H1 (cell line): ENCODE results near the gene ASAP2. TPM values are rescaled to one million over a fixed set of nuclear protein-coding genes. Genes with fewer than 3 reads are reported as not detected.

ENCODE experiments used
- CTCF ChIA-PET: fragments of 300-600 bp; sonication (Branson Sonifier 250); formaldehyde crosslinking; loops from one replicate; lab custom pipeline; 2021; ENCODE audit not compliant: partially characterized antibody; lab: Charles Lee
- POLR2A ChIA-PET: fragments of 300-600 bp; sonication (Branson Sonifier 250); formaldehyde crosslinking; loops from one replicate; lab custom pipeline; 2021; ENCODE audit warnings: inconsistent platforms; ENCODE audit not compliant: partially characterized antibody; lab: Charles Lee
- DNase-seq, 2 experiments: peaks; one replicate each; pipeline versions ENCODE4 v3.0.0 to v3.0.0-alpha.2; 2010 to 2022; ENCODE audit warnings: low spot score in 2 of 2, low read depth in 1 of 2, mixed read lengths in 1 of 2
- FAIRE-seq: peaks from 2 replicates; lab custom pipeline; 2011; peaks lifted over from hg19 to GRCh38; lab: Jason Lieb, UNC
- H2AFZ ChIP-seq: 2 replicates; pipeline ENCODE4 v1.8.1; 2012; ENCODE audit warnings: low read length, inconsistent platforms
- H2AK5ac ChIP-seq: 2 replicates; pipeline ENCODE4 v1.6.1; 2013; ENCODE audit warnings: low read depth, low read length
- H2BK120ac ChIP-seq: replicated peaks from 2 replicates; pipeline ENCODE3; 2013; ENCODE audit warnings: low read depth, low read length, inconsistent platforms
- H2BK12ac ChIP-seq: 2 replicates; pipeline ENCODE4 v1.6.1; 2013; ENCODE audit warnings: low read depth, low read length
- H2BK15ac ChIP-seq: 2 replicates; pipeline ENCODE4 v1.6.1; 2013; ENCODE audit warnings: low read length
- H2BK20ac ChIP-seq: 2 replicates; pipeline ENCODE4 v1.6.1; 2013; ENCODE audit warnings: low read length
- H2BK5ac ChIP-seq: 2 replicates; pipeline ENCODE4 v1.6.1; 2013; ENCODE audit warnings: low read depth, low read length
- H3K14ac ChIP-seq: 2 replicates; pipeline ENCODE4 v1.6.1; 2013; ENCODE audit warnings: inconsistent platforms; ENCODE audit not compliant: insufficient read length
- H3K18ac ChIP-seq: 2 replicates; pipeline ENCODE4 v1.6.1; 2013; ENCODE audit warnings: low read length; ENCODE audit errors: extremely low read depth
- H3K23ac ChIP-seq: 2 replicates; pipeline ENCODE4 v1.6.1; 2013; ENCODE audit warnings: inconsistent platforms; ENCODE audit not compliant: insufficient read length
- H3K23me2 ChIP-seq: 2 replicates; pipeline ENCODE4 v1.6.1; 2013; ENCODE audit warnings: low read depth, low read length
- H3K27ac ChIP-seq: 2 replicates; pipeline ENCODE4 v1.6.1; 2011; ENCODE audit warnings: low read depth, low read length, inconsistent platforms
- H3K27me3 ChIP-seq, 4 experiments: replicated peaks in 1 of 4; 1 replicate in 1 of 4; 2 replicates in 3 of 4; pipeline versions ENCODE4 v1.6.1 to v1.8.1; 2011 to 2013; ENCODE audit warnings: low read length in 3 of 4, mild to moderate bottlenecking in 3 of 4, inconsistent platforms in 2 of 4, mixed read lengths in 2 of 4, moderate library complexity in 1 of 4; ENCODE audit not compliant: control insufficient read depth in 3 of 4, insufficient read depth in 3 of 4; ENCODE audit errors: extremely low read depth in 1 of 4
- H3K36me3 ChIP-seq, 4 experiments: 2 replicates each; pipeline versions ENCODE4 v1.6.1 to v1.8.1; 2011 to 2013; ENCODE audit warnings: mild to moderate bottlenecking in 4 of 4, low read length in 3 of 4, moderate library complexity in 2 of 4, control low read depth in 1 of 4, inconsistent platforms in 1 of 4; ENCODE audit not compliant: insufficient read depth in 4 of 4, control insufficient read depth in 2 of 4
- H3K4ac ChIP-seq: replicated peaks from 2 replicates; pipeline ENCODE3; 2013; ENCODE audit warnings: low read length, low read depth, mixed read lengths, inconsistent platforms; ENCODE audit not compliant: insufficient read length
- H3K4me1 ChIP-seq, 4 experiments: replicated peaks in 1 of 4; 1 replicate in 1 of 4; 2 replicates in 3 of 4; pipeline versions ENCODE4 v1.6.1 to v1.8.1; 2011 to 2013; ENCODE audit warnings: low read length in 3 of 4, inconsistent platforms in 2 of 4, mixed read lengths in 1 of 4; ENCODE audit not compliant: insufficient read depth in 4 of 4, control insufficient read depth in 3 of 4
- H3K4me2 ChIP-seq, 2 experiments: 2 replicates each; pipeline versions ENCODE4 v1.6.1 to v1.8.1; 2011 to 2013; ENCODE audit warnings: low read depth in 2 of 2, low read length in 2 of 2, control low read depth in 1 of 2, inconsistent platforms in 1 of 2, mild to moderate bottlenecking in 1 of 2; ENCODE audit not compliant: insufficient read depth in 1 of 2
- H3K4me3 ChIP-seq, 4 experiments: fragments of 200-600, 300-600 bp in 1 of 4; sonication (generic), shearing (Covaris generic), sonication (Bioruptor Twin) in 1 of 4; 2 replicates each; pipeline versions ENCODE4 v1.5.1 to v1.8.1; 2011 to 2016; ENCODE audit warnings: low read length in 4 of 4, low read depth in 3 of 4, control low read depth in 2 of 4, inconsistent platforms in 2 of 4, mild to moderate bottlenecking in 2 of 4, mixed read lengths in 1 of 4, moderate library complexity in 1 of 4; ENCODE audit not compliant: insufficient read depth in 2 of 4; ENCODE audit errors: extremely low read depth in 1 of 4
- H3K56ac ChIP-seq: replicated peaks from 2 replicates; pipeline ENCODE3; 2013; ENCODE audit warnings: low read depth, mild to moderate bottlenecking, mixed read lengths, low read length, inconsistent platforms; ENCODE audit not compliant: insufficient read length
- H3K79me1 ChIP-seq: 2 replicates; pipeline ENCODE4 v1.6.1; 2013; ENCODE audit warnings: low read depth, low read length, control low read depth
- H3K79me2 ChIP-seq, 2 experiments: 2 replicates each; pipeline versions ENCODE4 v1.6.1 to v1.8.1; 2012 to 2013; ENCODE audit warnings: low read length in 2 of 2, mild to moderate bottlenecking in 2 of 2, inconsistent platforms in 1 of 2; ENCODE audit not compliant: insufficient read depth in 2 of 2, control insufficient read depth in 1 of 2
- H3K9ac ChIP-seq, 4 experiments: replicated peaks in 1 of 4; 1 replicate in 1 of 4; 2 replicates in 3 of 4; pipeline versions ENCODE4 v1.6.1 to v1.8.1; 2011 to 2013; ENCODE audit warnings: low read depth in 3 of 4, low read length in 3 of 4, control low read depth in 2 of 4, mild to moderate bottlenecking in 2 of 4, moderate library complexity in 2 of 4, inconsistent platforms in 1 of 4; ENCODE audit errors: extremely low read depth in 1 of 4
- H3K9me3 ChIP-seq, 2 experiments: 2 replicates each; pipeline versions ENCODE4 v1.6.1 to v1.8.1; 2012 to 2013; ENCODE audit warnings: mild to moderate bottlenecking in 2 of 2, moderate library complexity in 2 of 2, control low read depth in 1 of 2, inconsistent platforms in 1 of 2, low read depth in 1 of 2, low read length in 1 of 2, mixed read lengths in 1 of 2; ENCODE audit not compliant: insufficient read depth in 2 of 2
- H4K20me1 ChIP-seq, 2 experiments: replicated peaks in 1 of 2; 2 replicates each; pipeline versions ENCODE3 to v1.8.1; 2011 to 2013; ENCODE audit warnings: inconsistent platforms in 2 of 2, low read length in 2 of 2, mild to moderate bottlenecking in 1 of 2; ENCODE audit not compliant: insufficient read depth in 2 of 2, control insufficient read depth in 1 of 2
- H4K5ac ChIP-seq: 2 replicates; pipeline ENCODE4 v1.6.1; 2013; ENCODE audit warnings: low read length, low read depth, mixed read lengths, inconsistent platforms; ENCODE audit not compliant: insufficient read length
- H4K8ac ChIP-seq: 2 replicates; pipeline ENCODE4 v1.8.0; 2013; ENCODE audit warnings: mild to moderate bottlenecking, moderate library complexity, low read length, inconsistent platforms; ENCODE audit not compliant: insufficient read depth; ENCODE audit errors: extremely low read depth
- H4K91ac ChIP-seq: replicated peaks from 2 replicates; pipeline ENCODE3; 2013; ENCODE audit warnings: low read length, mixed read lengths, inconsistent platforms; ENCODE audit not compliant: insufficient read length
- CTBP2 ChIP-seq: IDR thresholded peaks from 2 replicates; pipeline ENCODE4 v1.7.0; 2011; ENCODE audit warnings: borderline replicate concordance, mild to moderate bottlenecking, moderate library complexity, mixed read lengths, low read length; ENCODE audit not compliant: insufficient read depth, insufficient read length
- GABPA ChIP-seq: IDR thresholded peaks from 2 replicates; pipeline ENCODE4 v1.6.1; 2011; ENCODE audit warnings: mild to moderate bottlenecking, low read length, moderate library complexity, borderline replicate concordance; ENCODE audit not compliant: insufficient read depth
- JUND ChIP-seq: IDR thresholded peaks from 2 replicates; pipeline ENCODE4 v1.6.1; 2011; ENCODE audit warnings: mild to moderate bottlenecking, improper control_type of control experiment, low read length
- KDM5A ChIP-seq: fragments of 200-600 bp; IDR thresholded peaks from 2 replicates; pipeline ENCODE4 v1.7.1; 2012; ENCODE audit warnings: mild to moderate bottlenecking, low read length, inconsistent platforms, mixed read lengths
- SIRT6 ChIP-seq: IDR thresholded peaks from one replicate; pipeline ENCODE4 v1.7.1; 2012; ENCODE audit warnings: low read length, inconsistent platforms
- WGBS, 2 experiments: shearing (Covaris generic) in 1 of 2; methylation state at CpG; one replicate each; pipeline versions ENCODE4 v1.1.6 to v1.1.7; 2013 to 2015; ENCODE audit warnings: low lambda C conversion rate in 2 of 2, mixed read lengths in 2 of 2, inconsistent platforms in 1 of 2, low coverage in 1 of 2, missing lambda C conversion rate in 1 of 2; ENCODE audit not compliant: insufficient replicate concordance in 2 of 2, insufficient coverage in 1 of 2, insufficient read length in 1 of 2; ENCODE audit errors: extremely low coverage in 1 of 2, missing lambda C conversion rate in 1 of 2; 5-methylcytosine and 5-hydroxymethylcytosine counted together
- polyA plus RNA-seq, 7 experiments: library from polyadenylated mRNA; depleted of rRNA in 3 of 7; stranded (reverse) in 5 of 7; unstranded in 2 of 7; fragments of >200 nt in 5 of 7; fragments of 200-250 nt in 2 of 7; gene quantifications; 1 replicate in 5 of 7; 2 replicates in 1 of 7; 4 replicates in 1 of 7; pipeline versions ENCODE4 v1.2.1 to v1.2.3, GENCODE V29; 2011 to 2013; ENCODE audit warnings: missing spikeins in 2 of 7, mixed read lengths in 2 of 7
- total RNA-seq: library from RNA; stranded (reverse); fragmentation: NEBNext Ultra II Directional; extraction: Animal tissue kit (Norgen Biotek cat#: 25700); gene quantifications from 2 replicates; pipeline ENCODE4 v1.2.1, GENCODE V29; 2021
- TF ChIP-seq, protein P1 (sequence below): IDR thresholded peaks from 2 replicates; pipeline ENCODE4 v1.6.1; 2012; ENCODE audit warnings: inconsistent platforms
- TF ChIP-seq, protein P2 (sequence below): IDR thresholded peaks from 2 replicates; pipeline ENCODE4 v1.6.1; 2012; ENCODE audit warnings: inconsistent platforms

ASAP2 gene
- total and polyA plus RNA-seq, 2 of the 8 experiments (the other 6 are each of a cell fraction or from before 2014, with no cell fraction given): 10.2 to 18.7 TPM

DNA sequence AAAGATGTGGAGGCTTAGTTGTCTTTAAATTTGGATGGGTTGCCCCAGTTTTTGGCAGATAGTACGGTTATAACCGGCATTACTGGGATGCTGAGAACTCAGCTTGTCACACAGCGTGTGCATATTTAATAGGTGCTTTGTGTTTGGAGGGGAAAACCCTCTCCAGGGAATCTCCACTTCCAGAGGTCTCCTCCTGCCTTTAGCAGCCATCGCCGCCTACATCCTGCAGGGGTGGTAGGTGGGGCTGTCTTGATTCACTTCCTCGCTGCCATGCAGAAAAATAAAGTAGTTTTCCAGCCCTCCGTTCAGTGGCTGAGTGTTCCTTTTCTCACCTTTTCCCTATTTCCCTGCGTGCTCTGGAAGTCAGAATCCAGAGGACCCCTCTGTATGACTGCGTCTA lies 140.3 kb downstream of the ASAP2 start:
- Histone ChIP-seq H3K4ac (no peak overlapping the region), H3K4me2 (no peak overlapping the region), H4K20me1 (no peaks in the 10 kb centered on the region), H2BK120ac (no peak overlapping the region), H3K23ac (no peak overlapping the region), H2BK5ac (no peak overlapping the region), H3K4me3 (no peak overlapping the region), H4K5ac (no peak overlapping the region), H3K27me3 (no peaks in the 10 kb centered on the region), H3K23me2 (no peaks in the 10 kb centered on the region), H2AK5ac (no peak overlapping the region), H3K14ac (no peak overlapping the region), H4K91ac (no peak overlapping the region), H3K9ac (no peak overlapping the region), H2BK15ac (no peak overlapping the region), H3K9me3 (no peaks in the 10 kb centered on the region), H3K27ac (no peak overlapping the region), H3K36me3 (0 out of 8 replicates have a peak, but pooled peaks cover 0 to 3% (median 1%) of the 10 kb centered on the region in 4 experiments), H3K56ac (no peak overlapping the region), H2AFZ (no peak overlapping the region), H3K18ac (no peak overlapping the region), H3K79me2 (no peaks in the 10 kb centered on the region), H2BK12ac (no peak overlapping the region), H2BK20ac (no peak overlapping the region), H3K79me1 (no peaks in the 10 kb centered on the region), H4K8ac (no peak overlapping the region), H3K4me1 (peaks cover 0 to 6% (median 1%) of the 10 kb centered on the region in 4 experiments; a peak in 5 of 7 replicates)
- ChIA-PET CTCF (interaction anchor here (0.5 to 4.1 kb wide), 8 partner anchors 9 to 487 kb away, joined by 3 to 18 read pairs (median 4); no protein-coding TSS in a partner anchor), POLR2A (interaction anchor here (1.0 kb wide), 1 partner anchor 10 kb away, joined by 4 read pairs; no protein-coding TSS in a partner anchor)
- no peak for DNase-seq
- no peak for TF ChIP-seq KDM5A
- no peak for TF ChIP-seq JUND
- no peak for TF ChIP-seq CTBP2
- TF ChIP-seq GABPA: no peak
- TF ChIP-seq SIRT6: no peak
- TF ChIP-seq, protein P1, sequence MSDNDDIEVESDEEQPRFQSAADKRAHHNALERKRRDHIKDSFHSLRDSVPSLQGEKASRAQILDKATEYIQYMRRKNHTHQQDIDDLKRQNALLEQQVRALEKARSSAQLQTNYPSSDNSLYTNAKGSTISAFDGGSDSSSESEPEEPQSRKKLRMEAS: no peak
- TF ChIP-seq, protein P2, sequence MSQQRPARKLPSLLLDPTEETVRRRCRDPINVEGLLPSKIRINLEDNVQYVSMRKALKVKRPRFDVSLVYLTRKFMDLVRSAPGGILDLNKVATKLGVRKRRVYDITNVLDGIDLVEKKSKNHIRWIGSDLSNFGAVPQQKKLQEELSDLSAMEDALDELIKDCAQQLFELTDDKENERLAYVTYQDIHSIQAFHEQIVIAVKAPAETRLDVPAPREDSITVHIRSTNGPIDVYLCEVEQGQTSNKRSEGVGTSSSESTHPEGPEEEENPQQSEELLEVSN: no peak
- FAIRE-seq: no peak
- WGBS, 2 experiments: 90% methylated on average over 9 of the region's 9 CpGs; no CpG with 5 or more reads in 1 of the 2 experiments
